DMS 273 (cell line): ENCODE data around the gene ERMARD.

Experiments
- DNase-seq: peaks from one replicate; lab custom pipeline; 2025; ENCODE audit not compliant: unreplicated experiment; lab: John Stamatoyannopoulos, UW

Gene ERMARD

DNA sequence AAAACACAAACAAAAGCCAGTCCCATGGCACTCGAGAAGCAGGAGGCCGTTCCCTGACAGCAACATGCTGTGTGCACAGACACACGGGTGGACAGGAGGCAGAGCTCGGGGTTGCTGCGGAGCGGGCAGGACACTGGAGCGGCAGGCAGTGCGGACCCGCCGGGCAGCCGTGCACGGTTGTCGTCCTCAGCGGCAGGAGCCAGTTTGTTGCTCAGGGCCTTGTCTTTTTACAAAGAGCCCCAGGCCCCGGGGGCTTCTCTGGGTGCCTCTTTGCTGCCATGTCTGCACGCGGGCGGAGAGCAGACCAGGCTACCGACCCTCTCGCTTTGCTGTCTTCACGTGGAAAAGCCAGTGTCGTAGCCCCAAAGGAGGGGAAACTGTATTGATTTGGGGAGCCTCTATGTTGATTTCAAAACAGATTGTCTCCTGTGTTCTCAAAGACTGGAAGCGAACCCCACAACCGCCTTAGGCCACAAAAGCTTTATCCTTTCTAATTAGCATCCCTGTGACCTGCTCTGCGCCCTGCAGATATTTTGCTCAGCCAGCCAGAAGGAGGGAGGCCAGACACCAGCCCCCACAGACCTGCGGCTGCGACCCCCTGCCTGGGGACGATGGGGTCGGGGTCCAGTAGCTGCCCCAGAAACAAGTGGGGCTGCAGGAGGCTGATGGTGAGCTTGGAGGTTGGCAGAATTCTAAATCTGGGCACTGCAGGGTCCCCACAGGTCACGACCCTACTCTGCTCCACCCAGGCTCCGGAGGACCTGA, 50.2 kb downstream of the ERMARD start:
- DNase-seq: no peak

DNA sequence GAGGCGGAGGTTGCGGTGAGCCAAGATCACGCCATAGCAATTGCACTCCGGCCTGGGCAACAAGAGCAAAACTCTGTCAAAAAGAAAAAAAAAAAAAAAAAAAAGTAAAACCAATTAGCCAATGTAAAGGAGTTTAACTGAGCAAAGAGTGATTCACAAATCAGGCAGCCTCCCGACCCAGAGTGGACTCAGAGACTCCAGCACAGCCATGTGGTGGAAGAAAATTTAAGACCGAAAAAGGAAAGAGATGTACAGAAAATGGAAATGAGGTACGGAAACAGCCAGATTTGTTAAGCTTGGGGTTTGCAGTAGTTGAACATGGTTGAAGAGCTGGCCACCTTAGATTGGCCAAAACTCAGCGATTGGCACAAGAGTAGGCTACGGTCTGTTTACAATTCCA, 51.4 kb downstream of the ERMARD start:
- DNase-seq: no peak

DNA sequence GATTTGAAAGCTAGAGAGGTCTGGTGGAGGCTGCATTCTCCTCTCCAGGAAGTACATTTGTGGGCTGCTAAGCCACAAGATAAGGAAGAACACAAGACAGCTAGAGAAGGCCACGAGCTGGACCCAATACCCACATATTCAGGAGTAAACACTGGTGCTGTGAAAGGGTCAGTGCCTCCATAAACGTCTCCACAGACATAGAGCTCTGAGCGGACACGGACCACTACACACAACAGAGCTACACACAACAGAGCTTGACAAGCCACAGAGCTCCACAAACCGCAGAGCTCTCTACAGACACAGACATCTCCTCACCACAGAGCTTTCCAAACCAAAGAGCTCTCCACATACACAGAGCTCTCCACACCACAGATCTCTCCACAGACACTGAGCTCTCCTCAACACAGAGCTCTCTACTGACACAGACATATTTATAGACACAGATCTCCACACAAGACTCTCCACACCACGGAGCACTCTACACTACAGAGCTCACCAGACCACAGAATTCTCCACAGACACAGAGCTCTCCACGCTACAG, 51.9 kb downstream of the ERMARD start:
- DNase-seq: no peak

DNA sequence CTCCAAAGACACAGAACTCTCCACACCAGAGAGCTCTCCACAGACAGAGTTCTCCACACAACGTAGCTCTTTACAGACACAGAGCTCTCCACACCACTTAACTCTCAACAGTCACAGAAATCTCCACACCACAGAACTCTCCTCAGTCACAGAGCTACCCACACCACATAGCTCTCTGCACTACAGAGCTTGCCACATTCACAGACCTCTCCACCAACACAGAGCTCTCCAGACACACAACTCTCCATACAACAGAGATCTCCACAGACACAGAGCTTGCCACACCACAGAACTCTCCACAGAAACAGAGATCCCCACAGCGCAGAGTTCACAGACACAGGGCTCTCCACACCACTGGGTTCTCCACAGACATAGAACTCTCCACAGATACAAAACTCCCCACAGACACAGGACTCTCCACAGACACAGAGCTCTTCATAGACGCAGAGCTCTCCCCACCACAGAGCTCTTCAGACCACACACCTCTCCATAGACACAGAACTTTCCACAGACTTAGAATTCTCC, 52.5 kb downstream of the ERMARD start:
- no peak for DNase-seq

DNA sequence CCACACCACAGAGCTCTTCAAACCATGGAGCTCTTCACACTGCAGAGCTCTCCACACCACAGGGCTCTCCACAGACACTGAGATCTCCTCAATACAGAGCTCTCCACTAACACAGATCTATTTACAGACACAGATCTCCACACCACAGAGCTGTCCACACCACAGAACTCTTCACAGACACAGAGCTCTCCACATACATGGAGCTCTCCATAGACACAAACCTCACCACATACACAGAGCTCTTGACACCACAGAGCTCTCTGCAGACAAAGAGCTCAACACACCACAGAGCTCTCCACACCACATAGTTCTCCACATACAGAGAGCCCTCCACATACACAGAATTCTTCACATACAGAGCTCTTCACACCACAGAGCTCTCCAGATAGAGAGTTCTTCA, 53.0 kb downstream of the ERMARD start:
- DNase-seq: no peak

DNA sequence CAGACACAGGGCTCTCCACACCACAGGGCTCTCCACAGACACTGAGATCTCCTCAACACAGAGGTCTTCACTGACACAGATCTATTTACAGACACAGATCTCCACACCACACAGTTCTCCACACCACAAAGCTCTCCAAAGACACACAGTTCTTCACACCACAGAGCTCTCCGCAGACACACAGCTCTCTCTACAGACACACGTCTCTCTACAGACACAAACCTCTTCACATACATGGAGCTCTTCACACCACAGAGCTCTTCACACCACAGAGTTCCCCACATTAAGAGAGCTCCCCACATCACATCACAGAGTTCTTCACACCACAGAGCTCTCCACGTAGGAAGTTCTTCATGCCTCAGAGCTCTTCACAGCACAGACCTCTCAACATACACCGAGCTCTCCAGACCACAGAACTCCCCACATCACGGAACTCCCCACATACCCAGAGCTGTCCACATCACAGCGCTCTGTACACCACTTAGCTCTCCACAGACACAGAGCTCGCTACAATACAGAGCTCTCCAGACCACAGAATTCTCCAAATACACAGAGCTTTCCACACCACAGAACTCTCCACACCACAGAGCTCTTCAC, 53.9 kb downstream of the ERMARD start:
- no peak for DNase-seq

DNA sequence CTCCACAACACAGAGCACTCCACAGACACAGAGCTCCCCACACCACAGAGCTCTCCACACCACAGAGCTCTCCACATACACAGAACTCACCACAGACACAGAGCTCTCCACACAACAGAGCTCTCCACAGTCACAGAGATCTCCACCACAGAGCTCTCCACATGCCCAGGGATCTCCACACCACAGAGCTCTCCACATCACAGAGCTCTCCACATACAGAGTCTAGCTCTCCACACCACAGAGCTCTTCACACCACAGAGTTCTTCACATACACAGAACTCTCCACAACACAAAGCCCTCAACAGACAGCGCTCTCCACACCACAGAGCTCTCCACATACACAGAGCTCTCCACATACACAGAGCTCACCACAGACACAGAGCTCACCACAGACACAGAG, 55.3 kb downstream of the ERMARD start:
- no peak for DNase-seq

DNA sequence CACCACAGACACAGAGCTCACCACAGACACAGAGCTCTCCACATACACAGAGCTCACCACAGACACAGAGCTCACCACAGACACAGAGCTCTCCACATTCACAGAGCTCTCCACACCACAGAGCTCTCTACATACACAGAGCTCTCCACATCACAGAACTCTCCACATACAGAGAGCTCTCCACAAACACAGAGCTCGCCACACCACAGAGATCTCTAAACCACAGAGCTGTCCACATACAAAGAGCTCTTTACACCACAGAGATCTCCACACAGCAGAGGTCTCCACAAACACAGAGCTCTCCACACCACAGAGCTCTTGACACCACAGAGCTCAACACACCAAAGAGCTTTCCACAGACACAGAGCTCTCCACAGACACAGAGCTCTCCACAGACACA, 55.8 kb downstream of the ERMARD start:
- DNase-seq: no peak

DNA sequence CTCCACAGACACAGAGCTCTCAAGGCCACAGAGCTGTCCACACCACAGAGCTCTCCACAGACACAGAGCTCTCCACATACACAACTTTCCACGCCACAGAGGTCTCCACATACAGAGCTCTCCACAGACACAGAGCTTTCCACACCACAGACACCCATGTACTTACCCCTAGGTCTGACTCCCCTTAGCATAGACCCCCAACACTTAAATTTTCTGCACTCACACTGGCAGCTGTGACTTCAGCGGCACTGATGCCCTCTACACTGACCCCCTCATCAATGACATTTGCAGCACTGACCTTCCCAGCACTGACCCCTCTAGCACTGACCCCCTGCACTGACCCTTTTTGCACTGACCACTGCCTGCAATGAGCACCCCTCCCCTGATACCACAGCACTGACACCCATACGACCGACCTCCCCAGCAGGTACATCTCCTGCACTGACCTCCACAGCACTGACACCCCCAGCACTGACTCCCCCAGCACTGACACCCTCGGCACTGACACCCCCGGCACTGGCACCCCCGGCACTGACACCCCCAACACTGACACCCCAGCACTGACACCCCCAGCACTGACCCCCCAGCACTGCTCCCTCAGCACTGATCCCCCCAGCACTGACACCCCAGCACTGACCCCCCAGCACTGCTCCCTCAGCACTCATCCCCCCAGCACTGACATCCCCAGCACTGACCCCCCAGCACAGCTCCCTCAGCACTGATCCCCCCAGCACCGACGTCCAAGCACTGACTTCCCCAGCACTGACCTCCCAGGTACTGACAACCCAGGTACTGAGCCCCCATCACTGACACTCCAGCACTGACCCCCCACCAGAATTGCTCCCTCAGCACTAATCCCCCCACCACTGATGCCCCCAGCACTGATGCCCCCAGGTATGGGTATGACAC, 56.5 kb downstream of the ERMARD start:
- DNase-seq: no peak

DNA sequence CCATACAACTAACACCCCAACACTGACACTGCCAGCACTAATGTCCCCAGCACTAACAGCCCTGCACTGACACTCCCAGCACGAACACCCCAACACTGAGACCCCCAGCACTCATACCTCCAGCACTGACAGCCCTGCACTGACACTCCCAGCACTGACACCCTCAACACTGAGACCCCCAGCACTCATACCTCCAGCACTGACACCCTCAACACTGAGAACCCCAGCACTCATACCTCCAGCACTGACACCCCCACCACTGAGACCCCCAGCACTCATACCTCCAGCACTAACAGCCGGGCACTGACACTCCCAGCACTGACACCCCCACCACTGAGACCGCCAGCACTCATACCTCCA, 57.2 kb downstream of the ERMARD start:
- no peak for DNase-seq

DNA sequence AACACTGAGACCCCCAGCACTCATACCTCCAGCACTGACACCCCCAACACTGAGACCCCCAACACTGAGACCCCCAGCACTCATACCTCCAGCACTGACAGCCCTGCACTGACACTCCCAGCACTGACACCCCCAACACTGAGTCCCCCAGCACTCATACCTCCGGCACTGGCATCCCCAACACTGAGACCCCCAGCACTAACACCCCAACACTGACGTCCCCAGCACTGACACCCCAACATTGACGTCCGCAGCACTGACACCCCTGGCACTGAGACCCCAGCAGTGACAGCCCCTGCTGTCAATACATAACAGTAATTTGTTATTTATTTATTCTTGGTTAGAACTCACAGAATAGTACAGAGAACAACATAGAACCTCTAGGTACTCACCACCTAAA, 58.0 kb downstream of the ERMARD start:
- DNase-seq: no peak

DNA sequence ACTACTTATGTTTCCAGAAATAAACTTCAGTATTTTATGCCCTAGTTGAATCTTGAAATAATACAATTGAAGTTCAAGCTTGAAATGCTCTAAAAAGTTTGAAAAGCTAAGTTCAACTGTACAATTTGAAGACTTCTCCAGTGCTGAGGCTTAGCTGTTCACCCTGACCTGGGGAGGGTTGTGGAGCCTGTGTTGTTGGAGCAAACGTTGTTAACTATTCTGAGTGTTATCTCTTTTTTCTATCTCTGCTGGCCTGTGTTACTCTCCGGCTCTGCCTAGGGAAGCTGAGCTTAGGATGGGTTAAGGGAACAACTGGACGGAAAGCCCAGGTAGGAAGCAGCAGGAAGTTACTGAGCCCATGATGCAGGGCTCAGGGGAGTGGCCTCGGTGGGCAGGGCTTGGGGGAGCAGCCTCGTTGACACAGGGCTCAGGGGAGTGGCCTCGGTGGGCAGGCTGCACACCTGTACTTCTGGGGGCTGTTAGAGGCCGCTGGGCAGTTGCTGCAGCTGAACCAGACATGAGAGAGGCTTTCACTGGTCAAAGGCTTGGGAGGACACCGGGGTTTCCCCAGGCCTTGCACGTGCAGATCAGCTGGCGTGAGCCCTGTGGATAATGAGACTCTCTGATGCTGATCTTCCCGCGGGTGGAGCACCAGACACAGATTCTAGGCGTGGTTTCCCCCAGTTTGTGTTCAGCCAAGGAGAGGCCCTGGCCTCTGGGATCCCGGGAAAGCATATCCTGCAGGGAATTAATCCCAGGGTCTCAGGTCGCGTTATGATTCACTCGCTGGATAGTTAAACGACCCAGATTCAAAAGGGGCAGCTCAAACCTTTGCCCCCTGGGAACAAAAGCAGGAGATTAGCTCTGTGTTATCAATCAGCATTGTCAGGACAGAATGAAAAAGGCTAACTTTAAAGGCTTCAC, 58.9 kb downstream of the ERMARD start:
- DNase-seq: no peak

DNA sequence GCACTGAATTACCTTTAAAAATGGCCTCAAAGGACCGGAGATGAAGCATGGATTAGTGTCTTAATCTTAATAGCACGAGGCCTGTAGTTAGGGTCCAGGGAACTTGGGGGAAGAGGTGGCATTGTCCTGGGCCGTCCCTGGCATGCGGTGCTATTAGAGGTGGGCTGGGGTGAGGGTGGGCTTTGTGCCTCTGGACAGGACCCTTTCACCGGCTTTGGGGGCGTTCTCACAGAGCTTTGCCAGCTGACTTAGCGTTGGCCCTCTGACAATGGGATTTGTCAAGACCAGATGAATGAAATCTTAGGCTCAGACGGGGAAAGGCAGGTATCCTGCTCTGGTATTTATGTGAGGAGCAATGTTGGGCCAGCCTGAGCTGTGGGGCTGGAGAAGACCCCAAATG, 59.6 kb downstream of the ERMARD start:
- DNase-seq: no peak

DNA sequence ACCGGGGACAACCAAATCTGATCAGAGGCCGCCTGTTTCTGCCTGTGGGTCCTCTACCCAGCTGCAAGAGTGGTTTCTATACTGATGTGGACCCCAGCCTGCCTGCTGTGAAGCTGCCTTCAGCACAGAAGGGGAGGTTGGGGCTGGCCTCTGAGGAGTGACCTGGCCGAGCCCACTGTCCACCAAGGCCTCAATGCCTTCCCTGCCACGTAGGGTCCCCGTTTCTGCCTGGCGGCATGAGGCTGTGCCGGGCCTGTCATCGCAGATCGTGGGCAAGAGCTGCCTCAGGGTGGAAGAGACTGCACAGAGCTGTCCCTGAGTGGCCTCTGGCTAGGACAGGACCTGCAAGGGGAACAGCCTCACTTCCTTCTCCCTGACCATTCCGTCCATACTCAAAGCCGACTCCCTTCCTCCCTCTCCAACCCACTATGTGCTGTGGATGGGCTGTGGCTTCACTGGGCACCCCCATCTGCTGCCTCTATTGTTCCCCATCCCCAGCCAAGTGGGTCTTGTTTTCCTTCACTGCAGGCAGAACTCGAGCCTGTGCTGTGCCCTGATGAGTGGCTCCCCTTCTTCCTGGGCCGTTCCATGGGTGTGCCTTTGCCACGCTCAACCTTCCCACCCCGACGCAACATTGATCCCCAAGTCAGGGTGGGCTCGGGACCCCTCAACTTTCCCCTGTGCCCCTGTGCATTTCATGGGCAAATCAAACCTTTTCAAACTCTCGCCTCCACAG, 60.3 kb downstream of the ERMARD start:
- no peak for DNase-seq

DNA sequence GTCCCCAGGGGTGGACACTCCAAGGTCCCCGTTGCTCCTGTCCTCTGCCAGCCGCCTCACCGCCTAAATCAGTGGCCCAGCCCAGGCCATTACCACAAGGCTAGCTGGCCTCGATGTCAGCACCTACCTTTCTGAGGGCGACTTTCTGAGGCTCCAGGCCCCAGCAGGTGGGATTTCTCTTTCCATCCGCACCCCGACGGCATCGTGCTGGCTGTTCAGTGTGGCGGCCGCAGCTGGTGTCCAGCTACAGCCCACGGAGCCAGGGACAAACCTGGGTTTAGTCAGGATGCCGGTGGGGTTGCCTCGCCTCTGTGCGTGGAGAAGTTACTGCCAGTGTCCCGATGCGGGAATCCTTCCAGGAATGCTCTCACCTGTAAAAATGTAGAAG, 60.8 kb downstream of the ERMARD start:
- no peak for DNase-seq

DNA sequence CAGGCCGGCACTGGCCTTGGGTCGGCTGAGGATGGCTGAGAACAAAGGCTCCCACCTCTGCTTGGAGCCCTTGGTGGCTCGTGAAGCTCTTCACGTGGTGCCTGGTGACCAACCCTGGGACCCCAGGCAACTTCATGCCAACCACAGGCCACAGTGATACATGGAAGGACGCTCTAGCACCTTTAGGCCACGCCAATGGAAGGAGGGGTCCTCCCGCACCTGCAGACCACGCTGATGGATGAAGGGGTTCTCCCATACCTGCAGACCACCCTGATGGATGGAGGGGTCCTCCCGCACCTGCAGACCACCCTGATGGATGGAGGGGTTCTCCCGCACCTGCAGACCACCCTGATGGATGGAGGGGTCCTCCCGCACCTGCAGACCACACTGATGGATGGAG, 62.5 kb downstream of the ERMARD start:
- DNase-seq: no peak

DNA sequence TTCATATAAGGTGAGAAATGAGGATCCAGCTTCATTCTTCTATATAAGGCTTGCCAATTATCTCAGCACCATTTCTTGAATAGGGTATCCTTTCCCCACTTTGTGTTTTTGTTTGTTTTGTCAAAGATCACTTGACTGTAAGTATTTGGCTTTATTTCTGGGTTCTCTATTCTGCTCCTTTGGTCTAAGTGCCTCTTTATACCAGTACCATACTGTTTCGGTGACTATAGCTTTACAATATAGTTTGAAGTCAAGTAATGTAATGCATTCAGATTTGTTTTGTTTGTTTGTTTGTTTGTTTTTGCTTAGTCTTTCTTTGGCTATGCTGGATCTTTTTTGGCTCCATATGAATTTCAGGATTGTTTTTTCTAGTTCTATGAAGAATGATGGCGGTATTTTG, 64.6 kb downstream of the ERMARD start:
- DNase-seq: no peak

DNA sequence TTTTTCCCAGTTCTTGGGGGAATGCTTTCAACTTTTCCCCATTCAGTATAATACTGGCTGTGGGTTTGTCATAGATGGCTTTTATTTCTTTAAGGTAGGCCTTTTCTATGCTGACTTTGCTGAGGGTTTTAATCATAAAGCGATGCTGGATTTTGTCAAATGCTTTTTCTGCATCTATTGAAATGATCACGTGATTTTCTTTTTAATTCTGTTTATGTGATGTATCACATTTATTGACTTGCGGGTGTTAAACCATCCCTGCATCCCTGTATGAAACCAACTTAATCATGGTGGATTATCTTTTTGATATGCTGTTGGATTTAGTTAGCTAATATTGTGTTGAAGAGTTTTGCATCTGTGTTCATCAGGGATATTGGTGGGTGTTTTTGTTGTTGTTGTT, 65.6 kb downstream of the ERMARD start:
- DNase-seq: no peak

DNA sequence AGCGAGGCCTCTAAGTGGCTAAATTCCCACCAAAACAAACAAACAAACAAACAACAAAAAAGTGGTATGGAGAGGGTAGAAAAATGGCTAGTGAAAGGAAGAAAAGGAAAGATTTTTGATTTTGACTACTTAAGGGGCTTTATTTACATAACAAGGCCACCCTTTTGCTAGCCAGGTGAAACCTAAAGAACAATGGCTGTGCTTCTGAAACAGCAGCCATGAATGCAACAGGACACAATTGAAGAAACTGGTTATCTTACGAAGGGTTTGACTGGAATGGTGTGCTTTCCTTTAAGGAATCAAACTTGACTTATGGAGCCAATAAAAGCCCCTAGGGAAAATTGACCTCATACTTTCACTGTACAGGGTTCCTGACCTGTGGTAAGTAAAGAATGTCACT, 68.9 kb downstream of the ERMARD start:
- no peak for DNase-seq

DNA sequence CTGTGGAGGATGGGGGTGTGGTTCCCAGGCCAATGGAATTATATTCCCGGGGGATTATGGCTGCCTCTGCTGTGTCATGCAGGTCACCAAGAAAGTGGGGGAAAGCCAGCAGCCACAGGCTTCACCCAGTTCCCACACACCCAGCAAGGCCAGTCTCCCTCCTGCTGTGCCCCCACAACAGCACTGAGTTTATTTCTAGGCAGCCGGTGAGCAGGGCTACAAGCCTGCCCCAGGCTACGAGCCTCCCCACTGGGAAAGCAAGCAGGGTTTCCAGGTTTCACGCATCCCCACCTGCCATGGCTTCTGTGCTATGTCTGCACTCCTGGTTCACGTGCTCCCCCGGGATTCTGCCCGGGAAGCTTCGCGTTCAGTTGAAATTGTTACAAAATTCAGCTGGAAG, 72.6 kb downstream of the ERMARD start:
- DNase-seq: peak; percentile 25
